Measurements from ENCODE around the gene LRRC26. TPM values are rescaled to one million over a fixed set of nuclear protein-coding genes. Genes with fewer than 3 reads are reported as not detected.

LRRC26 gene
- total and polyA plus RNA-seq, 2 donors (not counting 3 experiments of a cell fraction or from before 2014, with no cell fraction given) = 0.08 TPM; not detected in 1

DNA sequence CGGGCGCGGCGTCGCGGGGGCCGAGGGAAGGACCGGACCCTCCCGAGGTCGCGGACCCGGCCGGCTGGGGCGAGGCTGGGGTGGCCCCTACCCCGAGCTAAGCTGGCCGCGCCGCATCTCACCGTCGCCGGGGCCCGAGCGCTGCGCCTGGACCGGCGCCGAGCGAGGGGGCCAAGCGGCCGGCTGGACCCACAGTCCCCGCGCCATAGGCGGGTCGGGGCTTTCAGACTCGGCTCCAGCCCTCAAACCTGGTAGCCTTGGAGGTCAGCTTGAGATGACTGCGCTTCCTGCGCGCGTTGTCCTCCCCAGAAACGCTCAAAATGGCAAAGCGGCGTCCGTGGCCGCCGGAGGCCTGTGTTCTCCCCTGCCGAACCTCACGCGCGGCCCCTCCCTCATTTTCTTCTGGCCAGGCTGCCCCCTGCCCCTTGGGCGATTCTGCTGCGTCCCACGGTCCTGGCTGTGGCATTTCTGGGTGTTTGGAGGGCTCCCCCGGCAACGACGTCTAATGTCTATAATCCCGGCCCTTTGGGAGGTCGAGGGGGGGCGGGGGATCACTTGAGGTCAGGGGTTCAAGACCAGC lies 39.6 kb downstream of the LRRC26 start:
- H3K9me3 ChIP-seq (replicated peaks; ENCODE audit: control insufficient read depth, insufficient read depth, low read length) = no peaks in the 10 kb centered on the region
- no peak for TF ChIP-seq EZH2 (IDR thresholded peaks at IDR 0.05; ENCODE audit: borderline replicate concordance, low read depth, low read length, severe bottlenecking)
- no peak for TF ChIP-seq GATA2 (IDR thresholded peaks at IDR 0.05; ENCODE audit: insufficient read depth, insufficient read length, low read depth, low read length)
- no peak for TF ChIP-seq FOS (IDR thresholded peaks at IDR 0.05; ENCODE audit: borderline replicate concordance, insufficient read depth, low read length)
- TF ChIP-seq POLR2AphosphoS5 (IDR thresholded peaks at IDR 0.05; ENCODE audit: insufficient read depth, low read depth, low read length) = no peak
- POLR2A ChIA-PET = interaction anchor here (0.6 to 1.3 kb wide), 6 partner anchors 15 to 152 kb away, joined by 3 to 9 read pairs (median 4); partner anchors contain the start of genes NPDC1, TPRN and TUBB4B
- DNase-seq (ENCODE audit: low read depth, low spot score) (no peak), FAIRE-seq (peak; percentile 18)
- peaks cover 26% of the 10 kb centered on the region for H3K4me1 ChIP-seq (ENCODE audit: control insufficient read depth, extremely low read depth, insufficient read depth, low read length)
- H4K20me1 ChIP-seq (replicated peaks; ENCODE audit: control insufficient read depth, extremely low read depth, insufficient read depth, low read length) = no peaks in the 10 kb centered on the region
- peak overlapping the region; percentile 39 to 63 (median 51) for H3K4me3 ChIP-seq (replicated peaks in 1 of 3; ENCODE audit: insufficient read depth in 1 of 3, low read depth in 1 of 3, low read length in 3 of 3)
- H3K36me3 ChIP-seq (ENCODE audit: control insufficient read depth in 2 of 2, extremely low read depth in 1 of 2, insufficient read depth in 2 of 2, low read length in 2 of 2) = no peaks in the 10 kb centered on the region
- no peaks in the 10 kb centered on the region for H3K9me1 ChIP-seq (replicated peaks; ENCODE audit: control insufficient read depth, extremely low read depth, insufficient read depth, low read length)
- H2AFZ ChIP-seq (ENCODE audit: low read depth, low read length) = peak overlapping the region; percentile 85
- BruUV-seq (replicated peaks) = TSS peak; percentile 65
- peak overlapping the region; percentile 38 for H3K9ac ChIP-seq (replicated peaks; ENCODE audit: extremely low read depth, insufficient read depth, low read length)
- peak overlapping the region; percentile 71 for H3K4me2 ChIP-seq (ENCODE audit: insufficient read depth, low read length)
- peaks cover 20% of the 10 kb centered on the region for H3K79me2 ChIP-seq (ENCODE audit: control insufficient read depth, insufficient read depth, low read length)
- H3K27ac ChIP-seq (ENCODE audit: insufficient read depth, low read depth, low read length) = peak overlapping the region; percentile 40
- CTCF ChIA-PET = interaction anchor here (0.8 to 3.3 kb wide), 14 partner anchors 9 to 106 kb away, joined by 3 to 17 read pairs (median 4); partner anchors contain the start of genes DPP7, GRIN1 and RNF224
- dilution Hi-C loops (cut with MboI; ENCODE audit: extremely low pct_ligation_motif_present, low sequenced_read_pairs) (no loop called here), intact Hi-C loops (cut with micrococcal nuclease) (loop anchor here (1.0 kb wide), 1 partner anchor 93 kb away; no protein-coding TSS in a partner anchor)
- no peaks in the 10 kb centered on the region for H3K27me3 ChIP-seq (ENCODE audit: control insufficient read depth in 2 of 2, insufficient read depth in 2 of 2, low read length in 2 of 2)

All from endothelial cell of umbilical vein (primary cell).